ENCODE data around the gene EPHA2. TPM values are rescaled to one million over a fixed set of nuclear protein-coding genes. Genes with fewer than 3 reads are reported as not detected.

EPHA2 gene
- total RNA-seq, 1 experiment from 2014 or later: 80.5 TPM

- peak; percentile 89 for DNase-seq
These were observed 9.4 kb downstream of the EPHA2 start for GRCh38 chr1:16146279-16147155.

GRCh38 chr1:16145662-16146278, 10.1 kb downstream of the EPHA2 start:
- Histone ChIP-seq H3K4me3 (no peak overlapping the region; the same call in 1 of the 2 replicates), H3K9me3 (no peaks in the 10 kb centered on the region), H3K27me3 (no peaks in the 10 kb centered on the region), H3K36me3 (peaks cover 96% of the 10 kb centered on the region)
- peak; percentile 96 for DNase-seq

More at GRCh38 chr1:16146279-16147155, 9.4 kb downstream of the EPHA2 start:
- Histone ChIP-seq H3K4me3 (no peak overlapping the region), H3K36me3 (peaks cover 96% of the 10 kb centered on the region), H3K27me3 (no peaks in the 10 kb centered on the region), H3K9me3 (no peaks in the 10 kb centered on the region)

- peak; percentile 87 for DNase-seq
- Histone ChIP-seq H3K36me3 (peaks cover 96% of the 10 kb centered on the region), H3K27me3 (no peaks in the 10 kb centered on the region), H3K4me3 (no peak overlapping the region), H3K9me3 (no peaks in the 10 kb centered on the region)
These were observed 10.7 kb downstream of the EPHA2 start for GRCh38 chr1:16145030-16145661.

- no peaks in the 10 kb centered on the region for H3K9me3 ChIP-seq
- DNase-seq: no peak
- H3K36me3 ChIP-seq: peaks cover 96% of the 10 kb centered on the region
- H3K4me3 ChIP-seq: no peak overlapping the region
- no peaks in the 10 kb centered on the region for H3K27me3 ChIP-seq
These were observed 11.4 kb downstream of the EPHA2 start for GRCh38 chr1:16144325-16145029.

GRCh38 chr1:16143566-16144324, 12.1 kb downstream of the EPHA2 start:
- Histone ChIP-seq H3K4me3 (no peak overlapping the region), H3K9me3 (no peaks in the 10 kb centered on the region), H3K36me3 (peaks cover 96% of the 10 kb centered on the region), H3K27me3 (no peaks in the 10 kb centered on the region)
- no peak for DNase-seq

GRCh38 chr1:16143005-16143565, 12.8 kb downstream of the EPHA2 start:
- no peaks in the 10 kb centered on the region for H3K9me3 ChIP-seq
- no peaks in the 10 kb centered on the region for H3K27me3 ChIP-seq
- no peak overlapping the region for H3K4me3 ChIP-seq
- DNase-seq: no peak
- H3K36me3 ChIP-seq: peaks cover 96% of the 10 kb centered on the region

- H3K4me3 ChIP-seq: no peak overlapping the region
- H3K36me3 ChIP-seq: peaks cover 96% of the 10 kb centered on the region
- no peaks in the 10 kb centered on the region for H3K27me3 ChIP-seq
- no peak for DNase-seq
- no peaks in the 10 kb centered on the region for H3K9me3 ChIP-seq
These were observed 13.4 kb downstream of the EPHA2 start for GRCh38 chr1:16142383-16142995.

GRCh38 chr1:16141573-16142336, 14.1 kb downstream of the EPHA2 start:
- peak; percentile 91 for DNase-seq
- no peak overlapping the region; the same call in 1 of the 2 replicates for H3K4me3 ChIP-seq
- no peaks in the 10 kb centered on the region for H3K27me3 ChIP-seq
- peaks cover 96% of the 10 kb centered on the region for H3K36me3 ChIP-seq
- no peaks in the 10 kb centered on the region for H3K9me3 ChIP-seq

- H3K36me3 ChIP-seq: peaks cover 92% of the 10 kb centered on the region
- no peak for DNase-seq
- H3K27me3 ChIP-seq: no peaks in the 10 kb centered on the region
- H3K9me3 ChIP-seq: no peaks in the 10 kb centered on the region
- H3K4me3 ChIP-seq: no peak overlapping the region
These were observed 15.7 kb downstream of the EPHA2 start for GRCh38 chr1:16140068-16140596.

- peaks cover 92% of the 10 kb centered on the region for H3K36me3 ChIP-seq
- no peaks in the 10 kb centered on the region for H3K27me3 ChIP-seq
- H3K4me3 ChIP-seq: no peak overlapping the region
- H3K9me3 ChIP-seq: no peaks in the 10 kb centered on the region
- DNase-seq: peak; percentile 78
These were observed 16.4 kb downstream of the EPHA2 start for GRCh38 chr1:16139473-16139962.

GRCh38 chr1:16138772-16139221, 17.1 kb downstream of the EPHA2 start:
- Histone ChIP-seq H3K4me3 (no peak overlapping the region), H3K9me3 (no peaks in the 10 kb centered on the region), H3K36me3 (peaks cover 92% of the 10 kb centered on the region), H3K27me3 (no peaks in the 10 kb centered on the region)
- DNase-seq: peak; percentile 73

- Histone ChIP-seq H3K4me3 (no peak overlapping the region), H3K27me3 (no peaks in the 10 kb centered on the region), H3K36me3 (peaks cover 92% of the 10 kb centered on the region), H3K9me3 (no peaks in the 10 kb centered on the region)
- no peak for DNase-seq
These were observed 17.9 kb downstream of the EPHA2 start for GRCh38 chr1:16137890-16138467.

- Histone ChIP-seq H3K9me3 (no peaks in the 10 kb centered on the region), H3K4me3 (no peak overlapping the region), H3K36me3 (peaks cover 90% of the 10 kb centered on the region), H3K27me3 (no peaks in the 10 kb centered on the region)
- no peak for DNase-seq
These were observed 20.4 kb downstream of the EPHA2 start for GRCh38 chr1:16135501-16135900.

GRCh38 chr1:16134906-16135305, 21.0 kb downstream of the EPHA2 start:
- H3K27me3 ChIP-seq: no peaks in the 10 kb centered on the region
- no peak overlapping the region for H3K4me3 ChIP-seq
- no peak for DNase-seq
- no peaks in the 10 kb centered on the region for H3K9me3 ChIP-seq
- H3K36me3 ChIP-seq: peaks cover 90% of the 10 kb centered on the region
